K562 (cell line): ENCODE results near the gene NTN1. TPM values are rescaled to one million over a fixed set of nuclear protein-coding genes. Genes with fewer than 3 reads are reported as not detected.

ENCODE experiments used
- ATAC-seq: fragments of 200-7000 bp; cut with Tn5 transposase; 3 replicates; pipeline ENCODE4 v1.9.1; 2020; ENCODE audit warnings: moderate library complexity
- BruUV-seq: library from RNA; stranded (reverse); fragments of 400-500 nt; replicated peaks from 2 replicates; lab custom pipeline; 2021; lab: Mats Ljungman, UMichigan
- CTCF ChIA-PET: fragments of 300-600 bp; formaldehyde crosslinking; extraction: SDS; loops from one replicate; lab custom pipeline; 2021; ENCODE audit warnings: low intra/inter-chr PET ratio; lab: Yijun Ruan, JAX
- POLR2A ChIA-PET: fragments of 300-600, 350-650 bp; sonication (Branson Sonifier 250); formaldehyde crosslinking; extraction: SDS; loops from one replicate; lab custom pipeline; 2021; ENCODE audit warnings: antibody characterized with exemption, inconsistent platforms; lab: Yijun Ruan, JAX
- DNase-seq, 4 experiments: peaks; one replicate each; pipeline versions ENCODE4 v3.0.0 to v3.0.0-alpha.2; 2011 to 2018; ENCODE audit warnings: low spot score in 3 of 4, mixed read lengths in 3 of 4; ENCODE audit errors: extremely low read depth in 1 of 4
- FAIRE-seq: peaks from 2 replicates; lab custom pipeline; 2011; peaks lifted over from hg19 to GRCh38; lab: Jason Lieb, UNC
- H2AFZ ChIP-seq: 2 replicates; pipeline ENCODE4 v1.6.0; 2011; ENCODE audit warnings: low read depth, low read length, control low read depth, inconsistent platforms
- H3K27ac ChIP-seq: fragments of 200-600 bp; 3 replicates; pipeline ENCODE4 v1.8.0; 2011; ENCODE audit warnings: low read depth, mild to moderate bottlenecking, control low read depth, inconsistent platforms, low read length, moderate library complexity, mixed read lengths; ENCODE audit errors: extremely low read depth
- H3K27me3 ChIP-seq, 2 experiments: fragments of 300-600 bp in 1 of 2; 2 replicates in 1 of 2; 3 replicates in 1 of 2; pipeline versions ENCODE4 v1.6.0 to v1.8.0; 2011; ENCODE audit warnings: inconsistent platforms in 2 of 2, low read length in 2 of 2, mild to moderate bottlenecking in 1 of 2, mixed read lengths in 1 of 2, moderate library complexity in 1 of 2; ENCODE audit not compliant: control insufficient read depth in 2 of 2, insufficient read depth in 2 of 2
- H3K36me3 ChIP-seq: fragments of 300-600 bp; 3 replicates; pipeline ENCODE4 v1.8.0; 2011; ENCODE audit warnings: mild to moderate bottlenecking, low read length, inconsistent platforms; ENCODE audit not compliant: control insufficient read depth, insufficient read depth
- H3K4me1 ChIP-seq, 2 experiments: fragments of 200-600 bp in 1 of 2; replicated peaks in 1 of 2; 2 replicates in 1 of 2; 3 replicates in 1 of 2; pipeline versions ENCODE4 v1.5.1 to v1.8.0; 2011; ENCODE audit warnings: inconsistent platforms in 2 of 2, low read length in 2 of 2, mild to moderate bottlenecking in 1 of 2, mixed read lengths in 1 of 2, moderate library complexity in 1 of 2; ENCODE audit not compliant: control insufficient read depth in 2 of 2, insufficient read depth in 2 of 2
- H3K4me2 ChIP-seq: 2 replicates; pipeline ENCODE4 v1.6.1; 2011; ENCODE audit warnings: low read length, control low read depth, inconsistent platforms, mixed read lengths; ENCODE audit not compliant: insufficient read depth
- H3K4me3 ChIP-seq: fragments of 200-600 bp; sonication (generic), shearing (Covaris generic); 2 replicates; pipeline ENCODE4 v1.5.1; 2016; ENCODE audit warnings: control low read depth, inconsistent platforms
- H3K79me2 ChIP-seq: fragments of 200-600 bp; 3 replicates; pipeline ENCODE4 v1.8.0; 2011; ENCODE audit warnings: low read length, inconsistent platforms; ENCODE audit not compliant: control insufficient read depth, insufficient read depth
- H3K9ac ChIP-seq, 2 experiments: 2 replicates each; pipeline versions ENCODE4 v1.6.0 to v1.6.1; 2011; ENCODE audit warnings: low read depth in 2 of 2, low read length in 2 of 2, control low read depth in 1 of 2, inconsistent platforms in 1 of 2, mild to moderate bottlenecking in 1 of 2, mixed read lengths in 1 of 2; ENCODE audit not compliant: insufficient read depth in 1 of 2
- H3K9me1 ChIP-seq: one replicate; pipeline ENCODE4 v1.6.0; 2011; ENCODE audit warnings: inconsistent platforms, mild to moderate bottlenecking, low read length, moderate library complexity; ENCODE audit not compliant: control insufficient read depth, insufficient read depth
- H3K9me3 ChIP-seq: replicated peaks from 2 replicates; pipeline ENCODE4 v1.5.1; 2011; ENCODE audit warnings: low read depth, low read length, inconsistent platforms; ENCODE audit not compliant: control insufficient read depth, insufficient read depth
- H4K20me1 ChIP-seq: replicated peaks from 2 replicates; pipeline ENCODE4 v1.6.1; 2011; ENCODE audit warnings: low read length, inconsistent platforms, mixed read lengths; ENCODE audit not compliant: control insufficient read depth, insufficient read depth
- CEBPB ChIP-seq: fragments of 450-650 bp; IDR thresholded peaks from 2 replicates; pipeline ENCODE4 v1.6.1; 2016; ENCODE audit warnings: missing genetic modification characterization, missing compliant biosample characterization
- E2F6 ChIP-seq, 2 experiments: IDR thresholded peaks; 2 replicates each; pipeline ENCODE4 v1.6.1; 2011; ENCODE audit warnings: borderline replicate concordance in 1 of 2, control low read depth in 1 of 2, low read depth in 1 of 2, low read length in 1 of 2, mild to moderate bottlenecking in 1 of 2, mixed read lengths in 1 of 2, moderate library complexity in 1 of 2; ENCODE audit not compliant: insufficient read depth in 1 of 2, insufficient read length in 1 of 2, poor library complexity in 1 of 2, severe bottlenecking in 1 of 2; ENCODE audit errors: extremely low read depth in 1 of 2
- E2F8 ChIP-seq: fragments of 450-650 bp; IDR thresholded peaks from 2 replicates; pipeline ENCODE4 v1.7.1; 2018; ENCODE audit warnings: mild to moderate bottlenecking, low read depth; ENCODE audit not compliant: partially characterized antibody
- ELF4 ChIP-seq: fragments of 450-650 bp; formaldehyde crosslinking; IDR thresholded peaks from 2 replicates; pipeline ENCODE4 v1.4.0; 2022; ENCODE audit warnings: missing genetic modification characterization
- KLF13 ChIP-seq: fragments of 450-650 bp; IDR thresholded peaks from 2 replicates; pipeline ENCODE4 v1.6.1; 2016; ENCODE audit warnings: missing genetic modification characterization, low read depth, mild to moderate bottlenecking, missing compliant biosample characterization, moderate library complexity, borderline replicate concordance
- NONO ChIP-seq, 2 experiments: fragments of 200-400 bp in 1 of 2; fragments of 450-650 bp in 1 of 2; formaldehyde crosslinking in 1 of 2; IDR thresholded peaks; 2 replicates each; pipeline ENCODE4 v1.6.1; 2017; ENCODE audit warnings: low read depth in 2 of 2, mild to moderate bottlenecking in 2 of 2, moderate library complexity in 2 of 2, low read length in 1 of 2
- XRCC3 ChIP-seq: fragments of 450-650 bp; IDR thresholded peaks from 2 replicates; pipeline ENCODE4 v1.6.1; 2017; ENCODE audit warnings: mild to moderate bottlenecking, moderate library complexity
- ZBED1 ChIP-seq: IDR thresholded peaks from 2 replicates; pipeline ENCODE4 v1.6.1; 2014
- ZNF23 ChIP-seq: fragments of 250-450 bp; sonication (Bioruptor Pico); IDR thresholded peaks from 2 replicates; pipeline ENCODE4 v1.4.0; 2020; ENCODE audit warnings: mild to moderate bottlenecking
- WGBS: fragments of 100-300 bp; shearing (Covaris generic); methylation state at CpG from one replicate; pipeline ENCODE4 v1.1.6; 2016; ENCODE audit warnings: low coverage, mixed read lengths; ENCODE audit not compliant: insufficient coverage; ENCODE audit errors: missing lambda C conversion rate; 5-methylcytosine and 5-hydroxymethylcytosine counted together
- in situ Hi-C: fragments of 300-500 bp; cut with MboI; formaldehyde crosslinking; loops from 4 replicates; pipeline ENCODE4 v1.15.0; 2018; ENCODE audit warnings: inconsistent platforms, mixed read lengths
- intact Hi-C: fragments of 100-400 bp; cut with micrococcal nuclease; formaldehyde crosslinking; loops from 2 replicates; pipeline ENCODE4 v1.14.2; 2022
- polyA plus RNA-seq, 8 experiments: library from polyadenylated mRNA; depleted of rRNA in 4 of 8; stranded (reverse) in 5 of 8; unstranded in 3 of 8; fragments of >200 nt; fragmentation: Nextera tagmentation in 2 of 8; fragmentation: Illumina TruSeq in 1 of 8; extraction: Ambion mirVana in 2 of 8; extraction: Trizol in 1 of 8; gene quantifications; 2 replicates each; pipeline versions ENCODE4 v1.2.1 to v1.2.3, GENCODE V29; 2011 to 2014; ENCODE audit warnings: inconsistent platforms in 1 of 8, missing spikeins in 1 of 8
- total RNA-seq, 7 experiments: library from RNA; depleted of rRNA in 6 of 7; stranded (reverse); fragments of >200 nt in 6 of 7; fragmentation: Illumina TruSeq in 2 of 7; extraction: Trizol in 2 of 7; gene quantifications; 2 replicates each; pipeline versions ENCODE4 v1.2.1 to v1.2.3, GENCODE V29; 2011 to 2021; ENCODE audit warnings: low replicate concordance in 1 of 7
- TF ChIP-seq, protein P1 (sequence below): fragments of 250-450 bp; sonication (Bioruptor Pico); IDR thresholded peaks from 2 replicates; pipeline ENCODE4 v1.5.0; 2020; ENCODE audit warnings: mild to moderate bottlenecking

NTN1 gene
- total and polyA plus RNA-seq, 9 of the 15 experiments (the other 6 are each of a cell fraction or from before 2014, with no cell fraction given) = 0.02 TPM; not detected in 8

- H3K9me3 ChIP-seq = no peaks in the 10 kb centered on the region
- no peaks in the 10 kb centered on the region for H3K36me3 ChIP-seq
- H3K4me1 ChIP-seq = peaks cover 0 to 3% of the 10 kb centered on the region in 2 experiments; a peak in 2 of 5 replicates
- ChIA-PET POLR2A (no interaction called here), CTCF (no interaction called here)
- no peaks in the 10 kb centered on the region for H4K20me1 ChIP-seq
- 4% methylated on average over 9 of the region's 34 CpGs for WGBS
- no peak overlapping the region for H2AFZ ChIP-seq
- H3K79me2 ChIP-seq = no peaks in the 10 kb centered on the region
- no peak overlapping the region for H3K4me2 ChIP-seq
- FAIRE-seq (no peak), DNase-seq (no peak), ATAC-seq (no peak)
- intact Hi-C loops (no loop called here), in situ Hi-C loops (no loop called here)
- peaks cover 0 to 6% of the 10 kb centered on the region in 2 experiments; a peak in 1 of 5 replicates for H3K27me3 ChIP-seq
- no peak overlapping the region for H3K4me3 ChIP-seq
- no peaks in the 10 kb centered on the region for H3K9me1 ChIP-seq
- no TSS peak for BruUV-seq
- no peak overlapping the region for H3K9ac ChIP-seq
- no peak overlapping the region for H3K27ac ChIP-seq
- TF ChIP-seq CEBPB (no peak), KLF13 (no peak), XRCC3 (no peak), ZBED1 (no peak)
Measured at GRCh38 chr17:9226130-9226793, 205.0 kb downstream of the NTN1 start.

GRCh38 chr17:9226794-9227135 is 205.5 kb downstream of the NTN1 start:
- Histone ChIP-seq H3K9me3 (no peaks in the 10 kb centered on the region), H3K4me2 (no peak overlapping the region), H4K20me1 (no peaks in the 10 kb centered on the region), H3K27ac (no peak overlapping the region), H3K9me1 (no peaks in the 10 kb centered on the region), H3K9ac (no peak overlapping the region), H3K36me3 (no peaks in the 10 kb centered on the region), H2AFZ (no peak overlapping the region), H3K27me3 (peaks cover 0 to 9% of the 10 kb centered on the region in 2 experiments; a peak in 2 of 5 replicates), H3K79me2 (no peaks in the 10 kb centered on the region), H3K4me3 (no peak overlapping the region), H3K4me1 (peaks cover 0 to 3% of the 10 kb centered on the region in 2 experiments; a peak in 2 of 5 replicates)
- 13% methylated on average over 4 of the region's 14 CpGs for WGBS
- BruUV-seq = no TSS peak
- in situ Hi-C loops (no loop called here), intact Hi-C loops (no loop called here)
- DNase-seq (no peak), FAIRE-seq (no peak), ATAC-seq (no peak)
- CTCF ChIA-PET = no interaction called here
- POLR2A ChIA-PET = no interaction called here
- no peak for TF ChIP-seq ZNF23 (CRISPR knock-in tag)
- TF ChIP-seq, protein P1, sequence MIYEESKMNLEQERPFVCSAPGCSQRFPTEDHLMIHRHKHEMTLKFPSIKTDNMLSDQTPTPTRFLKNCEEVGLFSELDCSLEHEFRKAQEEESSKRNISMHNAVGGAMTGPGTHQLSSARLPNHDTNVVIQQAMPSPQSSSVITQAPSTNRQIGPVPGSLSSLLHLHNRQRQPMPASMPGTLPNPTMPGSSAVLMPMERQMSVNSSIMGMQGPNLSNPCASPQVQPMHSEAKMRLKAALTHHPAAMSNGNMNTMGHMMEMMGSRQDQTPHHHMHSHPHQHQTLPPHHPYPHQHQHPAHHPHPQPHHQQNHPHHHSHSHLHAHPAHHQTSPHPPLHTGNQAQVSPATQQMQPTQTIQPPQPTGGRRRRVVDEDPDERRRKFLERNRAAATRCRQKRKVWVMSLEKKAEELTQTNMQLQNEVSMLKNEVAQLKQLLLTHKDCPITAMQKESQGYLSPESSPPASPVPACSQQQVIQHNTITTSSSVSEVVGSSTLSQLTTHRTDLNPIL = no peak
- TF ChIP-seq E2F6 (IDR thresholded peaks at IDR 0.05; ENCODE audit: borderline replicate concordance in 1 of 2, extremely low read depth in 1 of 2, insufficient read depth in 1 of 2, insufficient read length in 1 of 2, low read depth in 1 of 2, low read length in 1 of 2, poor library complexity in 1 of 2, severe bottlenecking in 1 of 2) = no peak
- no peak for TF ChIP-seq NONO (IDR thresholded peaks at IDR 0.05; ENCODE audit: low read depth in 2 of 2, low read length in 1 of 2)
- no peak for TF ChIP-seq E2F8
- no peak for TF ChIP-seq ELF4 (CRISPR knock-in tag)
